Stimulated activated CD4-positive, alpha-beta T cell treated with anti-CD3 and anti-CD28 coated beads, TNF-alpha, amount 100 ng/mL, for 1 hour (primary cell): ENCODE data around the gene SFN.

Experiments used
- DNase-seq, 3 donors: peaks; one replicate each; pipeline ENCODE4 v3.0.0-alpha.2; 2020; ENCODE audit warnings: low read depth in 3 of 3, low spot score in 1 of 3

SFN gene

DNA sequence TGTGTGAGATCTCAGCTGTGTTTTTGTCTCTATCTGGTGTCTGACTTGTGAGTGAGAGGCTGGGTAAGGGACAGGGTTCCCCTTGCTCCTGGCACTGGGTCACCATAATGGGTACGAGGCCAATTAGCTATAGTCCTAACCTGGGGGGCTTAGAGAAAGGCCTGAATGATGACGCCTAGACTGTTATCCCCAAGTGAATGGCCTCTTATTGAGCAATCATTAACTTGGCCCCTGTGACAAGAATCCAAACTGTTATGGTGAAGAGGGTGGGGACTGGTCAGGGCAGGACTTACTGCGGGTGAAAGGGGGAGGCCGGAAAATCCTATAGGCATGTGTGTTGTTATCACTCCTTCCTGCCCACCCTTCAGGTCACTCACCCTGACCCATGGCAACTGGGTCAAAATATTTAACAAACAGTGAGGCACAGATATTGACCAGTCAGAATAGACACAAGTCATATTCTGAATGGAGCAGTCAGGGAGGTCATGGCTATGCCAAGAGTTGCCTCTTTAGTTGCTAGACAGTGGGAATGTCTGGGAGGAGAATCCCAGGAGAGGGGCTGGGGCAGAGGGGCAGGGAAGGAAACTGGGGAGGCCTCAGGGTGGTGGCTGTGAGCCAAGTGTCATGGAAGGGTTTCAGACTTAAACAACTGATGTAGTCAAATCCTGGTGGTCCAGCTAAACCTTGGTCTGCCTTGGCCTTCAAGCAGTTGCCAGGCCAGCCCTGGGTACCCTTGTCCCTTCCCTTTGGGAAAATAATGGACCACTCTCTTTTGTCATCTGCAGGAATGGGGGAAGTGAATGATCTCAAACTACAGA, 47.6 kb downstream of the SFN start:
- DNase-seq: no peak

DNA sequence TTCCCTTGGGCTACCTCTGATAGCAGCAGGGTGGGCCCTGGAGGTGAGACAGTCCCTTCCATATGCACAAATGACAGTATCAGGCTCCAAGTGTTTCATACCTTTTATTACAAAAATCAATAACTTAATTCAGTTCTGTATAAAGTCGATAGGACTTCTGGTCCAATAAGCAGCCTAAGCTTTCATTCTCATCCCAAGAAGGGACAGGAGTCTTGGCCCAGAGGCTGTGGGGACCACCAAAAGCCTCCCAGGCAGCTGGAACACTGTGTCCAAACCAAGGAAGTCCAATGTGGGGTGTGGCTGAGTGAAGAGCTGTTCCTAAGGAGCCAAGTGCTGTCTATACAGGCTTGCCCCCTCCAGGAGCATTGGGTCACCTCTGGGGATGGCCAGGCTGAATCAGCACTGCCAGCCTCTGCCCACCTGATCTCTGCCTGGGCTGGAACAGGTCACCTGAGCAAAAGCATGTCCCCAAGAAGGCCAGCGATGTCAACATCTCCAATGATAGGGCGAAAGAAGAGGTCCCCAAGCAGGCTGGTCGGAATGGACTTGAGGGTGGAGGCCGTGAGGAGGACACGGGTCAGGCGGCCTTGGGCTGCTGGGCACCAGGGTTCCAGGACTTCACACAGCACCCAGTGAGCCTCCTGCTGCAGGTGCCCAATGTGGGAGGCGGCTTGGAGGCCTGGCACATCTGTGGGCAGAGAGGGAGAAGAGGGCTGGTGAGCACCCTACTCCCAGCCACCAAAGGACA, 48.6 kb downstream of the SFN start:
- DNase-seq: no peak

DNA sequence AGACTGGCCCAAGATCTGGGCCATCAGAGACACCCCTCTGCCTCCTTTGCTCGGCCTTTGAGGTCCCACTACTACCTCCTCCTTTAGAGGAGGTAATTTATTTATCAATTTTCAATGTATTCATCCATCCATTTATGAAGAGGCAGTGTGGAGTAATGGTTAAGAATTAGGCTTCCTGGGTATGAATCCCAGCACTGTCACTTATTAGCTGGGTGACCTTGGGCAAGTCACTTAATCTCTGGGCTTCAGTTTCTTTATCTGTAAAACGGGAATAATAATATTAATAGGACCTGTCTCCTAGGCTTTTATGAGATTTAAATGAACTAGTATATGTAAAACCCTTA, 49.2 kb downstream of the SFN start:
- DNase-seq: no peak

DNA sequence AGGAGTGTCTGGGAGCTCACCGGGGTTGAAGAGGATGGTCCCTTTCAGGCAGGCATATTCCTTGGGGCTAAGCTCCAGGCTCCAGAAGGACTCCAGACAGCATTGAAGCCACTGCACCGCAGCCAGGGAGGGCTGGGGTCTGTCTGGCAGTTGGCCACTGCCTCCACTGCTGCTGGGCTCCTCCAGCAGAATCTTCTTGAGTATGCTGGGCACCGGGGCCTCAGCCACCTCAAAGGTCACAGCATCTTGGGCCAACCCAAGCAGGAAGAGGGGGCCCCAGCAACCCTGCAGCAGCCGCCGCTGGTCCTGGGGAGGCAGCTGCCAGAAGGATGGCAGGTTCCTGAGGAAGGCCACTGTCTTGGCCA, 50.4 kb downstream of the SFN start:
- DNase-seq: no peak
